H9 (cell line): ENCODE data around the gene SEPTIN3. TPM values are rescaled to one million over a fixed set of nuclear protein-coding genes. Genes with fewer than 3 reads are reported as not detected.

Source experiments
- DNase-seq: peaks from one replicate; pipeline ENCODE4 v3.0.0-alpha.2; 2017
- H2AFZ ChIP-seq: one replicate; pipeline ENCODE4 v1.6.1; 2013; ENCODE audit warnings: mild to moderate bottlenecking, low read length, control low read depth, moderate library complexity
- H2AK5ac ChIP-seq: 2 replicates; pipeline ENCODE4 v1.6.1; 2013; ENCODE audit warnings: low read length, control low read depth, mixed read lengths; ENCODE audit not compliant: insufficient read length
- H2BK120ac ChIP-seq: one replicate; pipeline ENCODE4 v1.6.1; 2013; ENCODE audit warnings: low read depth, mild to moderate bottlenecking, low read length, control low read depth, inconsistent platforms; ENCODE audit not compliant: poor library complexity, severe bottlenecking
- H2BK12ac ChIP-seq: 2 replicates; pipeline ENCODE4 v1.6.1; 2013; ENCODE audit warnings: low read length, control low read depth, mixed read lengths, low read depth; ENCODE audit not compliant: insufficient read length
- H2BK15ac ChIP-seq: 2 replicates; pipeline ENCODE4 v1.6.1; 2013; ENCODE audit warnings: low read depth, low read length, control low read depth
- H2BK20ac ChIP-seq: one replicate; pipeline ENCODE4 v1.6.1; 2013; ENCODE audit warnings: low read depth, mild to moderate bottlenecking, low read length, control low read depth, inconsistent platforms; ENCODE audit not compliant: poor library complexity, severe bottlenecking
- H2BK5ac ChIP-seq: 2 replicates; pipeline ENCODE4 v1.6.1; 2013; ENCODE audit warnings: low read length, control low read depth, mixed read lengths; ENCODE audit not compliant: insufficient read length
- H3K14ac ChIP-seq: 2 replicates; pipeline ENCODE4 v1.6.1; 2013; ENCODE audit warnings: low read length, control low read depth; ENCODE audit not compliant: insufficient read depth
- H3K18ac ChIP-seq: 2 replicates; pipeline ENCODE4 v1.6.1; 2013; ENCODE audit warnings: low read depth, mild to moderate bottlenecking, mixed read lengths, low read length, control low read depth; ENCODE audit not compliant: insufficient read length
- H3K23ac ChIP-seq: 2 replicates; pipeline ENCODE4 v1.6.1; 2013; ENCODE audit warnings: low read length, control low read depth, mixed read lengths, low read depth; ENCODE audit not compliant: insufficient read length
- H3K23me2 ChIP-seq: 2 replicates; pipeline ENCODE4 v1.6.1; 2013; ENCODE audit warnings: low read depth, mild to moderate bottlenecking, mixed read lengths, low read length, control low read depth; ENCODE audit not compliant: insufficient read length, poor library complexity, severe bottlenecking
- H3K27ac ChIP-seq: 2 replicates; pipeline ENCODE4 v1.5.1; 2013; ENCODE audit warnings: low read length, control low read depth, mixed read lengths, low read depth; ENCODE audit not compliant: insufficient read length
- H3K27me3 ChIP-seq: 2 replicates; pipeline ENCODE4 v1.6.1; 2013; ENCODE audit warnings: low read length, control low read depth, inconsistent platforms; ENCODE audit not compliant: insufficient read depth
- H3K4ac ChIP-seq: 2 replicates; pipeline ENCODE4 v1.6.1; 2013; ENCODE audit warnings: low read depth, mild to moderate bottlenecking, control low read depth, inconsistent platforms, low read length, moderate library complexity
- H3K4me1 ChIP-seq: 2 replicates; pipeline ENCODE4 v1.6.1; 2013; ENCODE audit warnings: low read length, control low read depth, inconsistent platforms; ENCODE audit not compliant: insufficient read depth
- H3K4me2 ChIP-seq: 2 replicates; pipeline ENCODE4 v1.6.1; 2013; ENCODE audit warnings: low read length, control low read depth, mixed read lengths; ENCODE audit not compliant: insufficient read length, insufficient read depth
- H3K56ac ChIP-seq: 2 replicates; pipeline ENCODE4 v1.6.1; 2013; ENCODE audit warnings: low read depth, mild to moderate bottlenecking, mixed read lengths, low read length, control low read depth; ENCODE audit not compliant: insufficient read length
- H3K79me1 ChIP-seq: 2 replicates; pipeline ENCODE4 v1.6.1; 2013; ENCODE audit warnings: low read depth, mild to moderate bottlenecking, moderate library complexity, low read length, control low read depth, inconsistent platforms; ENCODE audit not compliant: insufficient read depth, poor library complexity, severe bottlenecking
- H3K79me2 ChIP-seq: 2 replicates; pipeline ENCODE4 v1.6.1; 2013; ENCODE audit warnings: low read length, control low read depth, inconsistent platforms; ENCODE audit not compliant: insufficient read depth
- H3K9ac ChIP-seq: 2 replicates; pipeline ENCODE4 v1.6.1; 2013; ENCODE audit warnings: low read length, control low read depth, mixed read lengths; ENCODE audit not compliant: insufficient read length; ENCODE audit errors: extremely low read depth
- H3K9me3 ChIP-seq: one replicate; pipeline ENCODE4 v1.6.1; 2013; ENCODE audit warnings: low read depth, low read length, inconsistent platforms; ENCODE audit not compliant: control insufficient read depth
- H3T11ph ChIP-seq: one replicate; pipeline ENCODE4 v1.6.1; 2013; ENCODE audit warnings: mild to moderate bottlenecking, low read length, control low read depth, inconsistent platforms
- H4K20me1 ChIP-seq: one replicate; pipeline ENCODE4 v1.6.1; 2013; ENCODE audit not compliant: control insufficient read depth, insufficient read length, insufficient read depth
- H4K5ac ChIP-seq: 2 replicates; pipeline ENCODE4 v1.6.1; 2013; ENCODE audit warnings: low read depth, mild to moderate bottlenecking, mixed read lengths, low read length, control low read depth; ENCODE audit not compliant: insufficient read length
- H4K8ac ChIP-seq: replicated peaks from 2 replicates; pipeline ENCODE4 v1.6.1; 2013; ENCODE audit warnings: low read length, control low read depth, mixed read lengths, low read depth; ENCODE audit not compliant: insufficient read length
- H4K91ac ChIP-seq: 2 replicates; pipeline ENCODE4 v1.6.1; 2013; ENCODE audit warnings: low read depth, mild to moderate bottlenecking, moderate library complexity, mixed read lengths, low read length, control low read depth; ENCODE audit not compliant: insufficient read length
- H3K27ac Mint-ChIP-seq, 3 experiments: 2 replicates in 2 of 3; 3 replicates in 1 of 3; pipeline ENCODE4 v1.8.0; 2020 to 2021; ENCODE audit warnings: mixed read lengths in 3 of 3, mild to moderate bottlenecking in 1 of 3, moderate library complexity in 1 of 3
- H3K27me3 Mint-ChIP-seq: 2 replicates; pipeline ENCODE4 v1.8.0; 2021; ENCODE audit warnings: low read depth, mild to moderate bottlenecking, moderate library complexity, mixed read lengths
- H3K36me3 Mint-ChIP-seq, 3 experiments: 2 replicates in 2 of 3; 3 replicates in 1 of 3; pipeline ENCODE4 v1.8.0; 2020 to 2021; ENCODE audit warnings: low read depth in 3 of 3, mixed read lengths in 3 of 3; ENCODE audit not compliant: insufficient read depth in 1 of 3
- H3K4me1 Mint-ChIP-seq, 2 experiments: 2 replicates each; pipeline ENCODE4 v1.8.0; 2020; ENCODE audit warnings: mixed read lengths in 2 of 2
- H3K4me3 Mint-ChIP-seq, 2 experiments: 2 replicates in 1 of 2; 3 replicates in 1 of 2; pipeline ENCODE4 v1.8.0; 2020 to 2021; ENCODE audit warnings: mild to moderate bottlenecking in 2 of 2, mixed read lengths in 2 of 2, moderate library complexity in 1 of 2
- H3K9me3 Mint-ChIP-seq, 2 experiments: 2 replicates in 1 of 2; 3 replicates in 1 of 2; pipeline ENCODE4 v1.8.0; 2020; ENCODE audit warnings: mild to moderate bottlenecking in 2 of 2, mixed read lengths in 2 of 2, moderate library complexity in 1 of 2
- WGBS: extraction: QIAGEN DNeasy Blood & Tissue Kit; methylation state at CpG from one replicate; pipeline ENCODE4 v1.1.7; 2013; ENCODE audit warnings: missing lambda C conversion rate, low lambda C conversion rate, mixed read lengths; ENCODE audit not compliant: insufficient read length; ENCODE audit errors: extremely low coverage; 5-methylcytosine and 5-hydroxymethylcytosine counted together
- total RNA-seq: library from RNA; stranded (reverse); gene quantifications from 2 replicates; pipeline ENCODE4 v1.2.1, GENCODE V29; 2021
- TF ChIP-seq, protein P1 (sequence below): fragments of 200-600 bp; sonication (generic); conservative IDR thresholded peaks from 3 replicates; pipeline ENCODE4 v1.8.0; 2021; ENCODE audit warnings: antibody characterized with exemption, mild to moderate bottlenecking

Gene SEPTIN3
- total RNA-seq, 1 experiment from 2014 or later = 33.3 TPM

- Histone ChIP-seq H3K23ac (no peak overlapping the region), H2BK20ac (no peak overlapping the region), H3K4me2 (no peak overlapping the region), H3K18ac (no peak overlapping the region), H2BK15ac (no peak overlapping the region), H3T11ph (no peak overlapping the region), H2AFZ (no peak overlapping the region), H3K23me2 (no peaks in the 10 kb centered on the region), H4K8ac (no peak overlapping the region), H3K79me1 (no peaks in the 10 kb centered on the region), H3K79me2 (no peaks in the 10 kb centered on the region), H2AK5ac (no peak overlapping the region), H4K5ac (no peak overlapping the region), H3K4ac (no peak overlapping the region), H3K27ac (no peak overlapping the region), H3K9me3 (no peaks in the 10 kb centered on the region), H2BK12ac (no peak overlapping the region), H3K14ac (no peak overlapping the region; the same call in 1 of the 2 replicates), H4K91ac (no peak overlapping the region), H4K20me1 (no peaks in the 10 kb centered on the region), H3K27me3 (no peaks in the 10 kb centered on the region), H3K9ac (no peak overlapping the region), H2BK120ac (no peak overlapping the region), H3K4me1 (no peaks in the 10 kb centered on the region), H3K56ac (no peak overlapping the region), H2BK5ac (no peak overlapping the region)
- H3K4me3 Mint-ChIP-seq = no peak overlapping the region
- H3K27ac Mint-ChIP-seq = no peak overlapping the region
- TF ChIP-seq, protein P1, sequence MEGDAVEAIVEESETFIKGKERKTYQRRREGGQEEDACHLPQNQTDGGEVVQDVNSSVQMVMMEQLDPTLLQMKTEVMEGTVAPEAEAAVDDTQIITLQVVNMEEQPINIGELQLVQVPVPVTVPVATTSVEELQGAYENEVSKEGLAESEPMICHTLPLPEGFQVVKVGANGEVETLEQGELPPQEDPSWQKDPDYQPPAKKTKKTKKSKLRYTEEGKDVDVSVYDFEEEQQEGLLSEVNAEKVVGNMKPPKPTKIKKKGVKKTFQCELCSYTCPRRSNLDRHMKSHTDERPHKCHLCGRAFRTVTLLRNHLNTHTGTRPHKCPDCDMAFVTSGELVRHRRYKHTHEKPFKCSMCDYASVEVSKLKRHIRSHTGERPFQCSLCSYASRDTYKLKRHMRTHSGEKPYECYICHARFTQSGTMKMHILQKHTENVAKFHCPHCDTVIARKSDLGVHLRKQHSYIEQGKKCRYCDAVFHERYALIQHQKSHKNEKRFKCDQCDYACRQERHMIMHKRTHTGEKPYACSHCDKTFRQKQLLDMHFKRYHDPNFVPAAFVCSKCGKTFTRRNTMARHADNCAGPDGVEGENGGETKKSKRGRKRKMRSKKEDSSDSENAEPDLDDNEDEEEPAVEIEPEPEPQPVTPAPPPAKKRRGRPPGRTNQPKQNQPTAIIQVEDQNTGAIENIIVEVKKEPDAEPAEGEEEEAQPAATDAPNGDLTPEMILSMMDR = no peak
- DNase-seq = no peak
- H3K27me3 Mint-ChIP-seq = no peaks in the 10 kb centered on the region
- no CpG with 5 or more reads among the region's 5 CpGs for WGBS
- peaks cover 15 to 64% (median 56%) of the 10 kb centered on the region in 3 experiments; a peak in 6 of 7 replicates for H3K36me3 Mint-ChIP-seq
- H3K9me3 Mint-ChIP-seq = no peaks in the 10 kb centered on the region
- H3K4me1 Mint-ChIP-seq = peaks cover 2% of the 10 kb centered on the region in 2 experiments; a peak in 3 of 4 replicates
These were observed 23.3 kb downstream of the SEPTIN3 start for GRCh38 chr22:41992496-41992895.
